Tibial nerve (tissue), 4 donors: Measurements from ENCODE around the gene IQGAP2.

Experiments used
- EP300 ChIP-seq, 2 donors: sonication (generic); formaldehyde crosslinking; IDR thresholded peaks; one replicate each; pipeline ENCODE4 v1.6.1; 2017; ENCODE audit warnings: antibody characterized with exemption in 2 of 2, mild to moderate bottlenecking in 1 of 2
- POLR2A ChIP-seq, 2 donors: fragments of 450-650 bp; IDR thresholded peaks; one replicate each; pipeline ENCODE4 v1.6.1; 2017; ENCODE audit warnings: antibody characterized with exemption in 2 of 2, mild to moderate bottlenecking in 2 of 2, moderate library complexity in 2 of 2
- TF ChIP-seq, protein P1 (sequence below), 5 experiments: fragments of 200-600 bp in 3 of 5; fragments of 450-650 bp in 2 of 5; sonication (generic) in 3 of 5; IDR thresholded peaks; one replicate each; pipeline ENCODE4 v1.5.1; 2016 to 2019; ENCODE audit warnings: antibody characterized with exemption in 5 of 5, mild to moderate bottlenecking in 3 of 5, moderate library complexity in 2 of 5

DNA sequence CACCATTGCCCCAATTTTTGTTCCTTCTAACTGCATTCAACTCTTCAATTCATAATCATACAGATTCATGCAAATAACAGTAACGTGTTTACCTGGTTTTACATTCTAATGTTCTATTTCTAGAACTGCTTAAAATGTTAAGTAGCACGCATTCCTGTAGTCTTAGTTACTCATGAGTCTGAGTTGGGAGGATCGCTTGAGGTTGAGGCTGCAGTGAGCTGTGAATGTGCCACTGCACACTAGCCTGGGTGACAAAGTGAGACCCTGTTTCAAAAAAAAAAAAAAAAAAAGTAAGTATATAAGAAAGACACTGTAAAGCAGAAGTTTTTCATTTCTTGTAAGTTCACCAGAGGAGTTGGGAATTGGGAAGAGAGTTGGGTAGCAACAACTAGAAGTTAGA is 114.2 kb downstream of the IQGAP2 start:
- TF ChIP-seq, protein P1, sequence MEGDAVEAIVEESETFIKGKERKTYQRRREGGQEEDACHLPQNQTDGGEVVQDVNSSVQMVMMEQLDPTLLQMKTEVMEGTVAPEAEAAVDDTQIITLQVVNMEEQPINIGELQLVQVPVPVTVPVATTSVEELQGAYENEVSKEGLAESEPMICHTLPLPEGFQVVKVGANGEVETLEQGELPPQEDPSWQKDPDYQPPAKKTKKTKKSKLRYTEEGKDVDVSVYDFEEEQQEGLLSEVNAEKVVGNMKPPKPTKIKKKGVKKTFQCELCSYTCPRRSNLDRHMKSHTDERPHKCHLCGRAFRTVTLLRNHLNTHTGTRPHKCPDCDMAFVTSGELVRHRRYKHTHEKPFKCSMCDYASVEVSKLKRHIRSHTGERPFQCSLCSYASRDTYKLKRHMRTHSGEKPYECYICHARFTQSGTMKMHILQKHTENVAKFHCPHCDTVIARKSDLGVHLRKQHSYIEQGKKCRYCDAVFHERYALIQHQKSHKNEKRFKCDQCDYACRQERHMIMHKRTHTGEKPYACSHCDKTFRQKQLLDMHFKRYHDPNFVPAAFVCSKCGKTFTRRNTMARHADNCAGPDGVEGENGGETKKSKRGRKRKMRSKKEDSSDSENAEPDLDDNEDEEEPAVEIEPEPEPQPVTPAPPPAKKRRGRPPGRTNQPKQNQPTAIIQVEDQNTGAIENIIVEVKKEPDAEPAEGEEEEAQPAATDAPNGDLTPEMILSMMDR (IDR thresholded peaks at IDR 0.05): no peak
- no peak for TF ChIP-seq POLR2A (IDR thresholded peaks at IDR 0.05)
- no peak for TF ChIP-seq EP300 (IDR thresholded peaks at IDR 0.05)
